GM11168 (cell line): ENCODE results near the gene CCL28.

Experiments
- in situ Hi-C: fragments of 300-500 bp; cut with MboI; formaldehyde crosslinking; loops from one replicate; pipeline ENCODE4 v1.12.0; 2022; ENCODE audit warnings: low sequenced_read_pairs; ENCODE audit not compliant: unreplicated experiment

The CCL28 gene

GRCh38 chr5:43363445-43364152 lies 48.6 kb downstream of the CCL28 start:
- in situ Hi-C loops, result no loop called here

GRCh38 chr5:43362725-43363435 lies 49.3 kb downstream of the CCL28 start:
- in situ Hi-C loops, result no loop called here

DNA sequence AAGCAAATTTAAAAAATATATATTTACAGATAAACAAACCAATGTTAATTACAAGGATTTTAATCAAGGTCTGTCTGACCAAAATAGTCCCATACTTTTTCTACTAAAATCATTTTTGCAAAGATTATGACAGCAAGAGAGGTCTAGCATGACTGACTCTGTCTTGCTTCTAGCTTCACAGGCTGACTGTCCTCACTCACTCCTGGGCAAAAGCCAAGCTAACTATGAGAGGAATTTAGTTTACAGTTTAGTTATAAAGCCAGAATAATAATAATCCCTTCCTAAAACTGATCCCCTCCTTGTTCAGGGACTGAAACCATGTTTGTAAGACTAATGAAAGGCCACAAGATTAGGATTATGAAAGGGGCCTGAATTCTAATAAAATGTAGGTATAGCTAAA lies 53.5 kb downstream of the CCL28 start:
- in situ Hi-C loops, result no loop called here

DNA sequence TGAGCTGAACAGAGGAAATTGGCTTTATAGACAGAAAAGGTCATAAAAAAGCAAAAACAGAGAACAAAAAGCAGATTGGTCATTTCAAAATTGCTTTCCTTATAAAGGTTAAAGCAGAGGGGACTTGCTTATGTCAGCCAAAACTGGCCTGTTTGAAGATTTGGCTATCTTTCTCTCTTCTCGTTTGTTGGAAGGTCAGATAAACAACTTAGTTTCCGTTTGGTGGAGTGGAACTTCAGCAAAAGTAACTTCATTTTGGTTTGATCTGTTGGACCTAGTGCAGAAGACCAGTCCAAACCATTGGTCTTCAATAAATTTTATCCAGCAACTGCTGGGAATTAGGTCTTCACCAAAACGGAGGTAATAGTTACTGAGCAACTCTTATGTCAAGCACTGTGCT lies 53.9 kb downstream of the CCL28 start:
- in situ Hi-C loops, result no loop called here

- in situ Hi-C loops, result no loop called here
Measured at GRCh38 chr5:43357878-43358281, 54.3 kb downstream of the CCL28 start.

GRCh38 chr5:43357067-43357466 lies 55.1 kb downstream of the CCL28 start:
- in situ Hi-C loops, result no loop called here

GRCh38 chr5:43354774-43355173 lies 57.4 kb downstream of the CCL28 start:
- in situ Hi-C loops, result no loop called here

GRCh38 chr5:43353668-43354067 lies 58.5 kb downstream of the CCL28 start:
- in situ Hi-C loops, result no loop called here

DNA sequence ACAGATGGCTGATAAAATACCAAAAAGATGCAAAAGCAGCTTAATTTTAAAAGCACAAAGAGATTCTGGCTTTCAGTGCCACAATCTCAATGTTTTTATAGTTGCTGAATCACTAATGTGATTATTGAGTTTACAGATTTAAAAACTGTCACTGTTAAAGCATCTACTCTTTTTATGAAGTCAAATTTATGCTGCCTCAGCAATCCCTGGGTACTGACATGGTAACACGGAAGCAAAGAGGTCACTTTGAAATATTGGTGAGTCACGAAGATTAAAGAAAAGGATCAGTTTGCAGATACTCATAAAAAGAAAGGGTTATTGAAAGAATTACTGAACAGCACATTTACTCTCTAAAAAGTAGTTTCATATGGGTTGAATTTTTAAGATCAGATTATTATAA lies 59.3 kb downstream of the CCL28 start:
- in situ Hi-C loops, result no loop called here

- in situ Hi-C loops, result no loop called here
Measured at GRCh38 chr5:43352131-43352530, 60.1 kb downstream of the CCL28 start.

DNA sequence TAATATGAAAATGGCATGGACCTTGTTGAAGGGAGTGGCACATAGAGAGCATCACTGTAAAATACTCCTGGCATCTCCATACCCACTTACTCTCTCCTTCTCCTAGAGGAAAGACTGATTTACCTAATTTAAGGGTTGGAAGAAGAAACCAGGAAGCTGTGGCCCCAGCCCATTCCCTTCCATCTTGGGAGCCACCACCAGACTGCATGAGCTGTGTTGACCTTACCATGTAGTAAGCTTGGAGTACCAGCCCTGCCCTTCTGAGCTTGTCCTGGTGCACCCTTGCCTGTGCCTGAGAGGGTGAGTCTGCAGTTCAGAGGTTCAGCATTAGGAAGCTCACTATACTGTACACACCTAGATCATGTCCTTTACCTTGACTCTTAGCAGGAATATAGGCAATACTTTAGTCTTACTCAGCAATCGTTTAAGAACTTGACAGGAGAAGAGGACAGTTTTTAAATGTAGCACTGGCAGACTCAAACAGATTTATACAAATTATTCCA lies 63.3 kb downstream of the CCL28 start:
- in situ Hi-C loops, result no loop called here

DNA sequence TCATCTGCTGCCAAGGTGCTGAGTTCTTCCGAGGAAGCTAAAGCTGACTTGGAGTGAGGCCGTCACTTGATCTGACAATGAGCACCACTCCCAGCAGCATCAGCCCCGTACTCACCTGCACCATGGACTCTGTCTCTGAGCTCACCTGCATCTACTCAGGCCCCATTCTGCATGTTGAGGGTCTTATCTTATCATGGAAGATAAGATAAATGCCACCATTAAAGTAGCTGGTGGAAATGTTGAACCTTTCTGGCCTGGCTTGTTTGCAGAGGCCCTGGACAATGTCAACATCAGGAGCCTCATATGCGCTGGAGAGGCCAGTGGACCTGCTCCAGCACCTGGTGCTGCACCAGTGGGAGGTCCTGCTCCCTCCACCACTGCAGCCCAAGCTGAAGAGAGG lies 64.0 kb downstream of the CCL28 start:
- in situ Hi-C loops, result no loop called here

GRCh38 chr5:43338862-43339261 lies 73.3 kb downstream of the CCL28 start:
- in situ Hi-C loops, result no loop called here

DNA sequence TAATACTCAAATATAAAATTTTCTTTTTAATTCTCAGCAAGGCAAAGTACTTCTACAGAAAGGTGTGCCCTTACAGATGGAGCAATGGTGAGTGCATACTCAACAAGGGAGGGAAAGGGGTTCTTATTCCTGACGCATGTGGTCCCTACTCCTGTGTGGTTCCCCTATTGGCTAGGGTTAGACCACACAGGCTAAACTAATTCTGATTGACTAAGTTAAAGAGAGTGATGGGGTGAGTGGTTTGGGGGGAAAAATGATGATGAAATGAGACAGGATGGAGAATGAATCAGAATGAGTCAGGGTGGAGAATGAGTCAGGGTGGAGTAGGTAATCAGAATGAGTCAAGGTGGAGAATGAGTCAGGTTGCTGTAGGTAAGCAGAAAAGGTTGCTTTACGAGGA lies 76.0 kb downstream of the CCL28 start:
- in situ Hi-C loops, result no loop called here

DNA sequence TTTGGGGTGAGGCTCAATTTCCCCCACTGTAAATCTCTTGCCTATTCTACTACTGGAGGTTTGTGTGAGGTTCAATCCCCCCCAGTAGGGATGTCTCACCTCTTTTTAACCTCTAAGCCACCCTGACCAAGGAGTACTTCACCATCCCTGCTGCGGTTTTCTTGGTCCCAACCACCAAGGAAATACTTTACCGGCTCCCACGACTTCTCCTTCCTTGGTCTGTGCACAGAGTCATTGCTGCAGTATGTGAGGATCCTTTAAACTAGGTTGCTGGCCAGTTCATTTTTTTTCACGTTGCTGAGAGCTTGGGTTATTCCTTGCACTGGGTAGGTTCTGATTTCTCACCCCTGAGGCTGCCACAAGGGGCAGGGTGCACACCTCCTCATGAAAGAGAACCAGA lies 76.5 kb downstream of the CCL28 start:
- in situ Hi-C loops, result no loop called here

GRCh38 chr5:43332401-43332800 lies 79.8 kb downstream of the CCL28 start:
- in situ Hi-C loops, result no loop called here
